ENCODE measurements around the gene TMEM187. TPM values are rescaled to one million over a fixed set of nuclear protein-coding genes. Genes with fewer than 3 reads are reported as not detected.

TMEM187 gene
- total RNA-seq, 1 donor from 2014 or later: 19.2 TPM

DNA sequence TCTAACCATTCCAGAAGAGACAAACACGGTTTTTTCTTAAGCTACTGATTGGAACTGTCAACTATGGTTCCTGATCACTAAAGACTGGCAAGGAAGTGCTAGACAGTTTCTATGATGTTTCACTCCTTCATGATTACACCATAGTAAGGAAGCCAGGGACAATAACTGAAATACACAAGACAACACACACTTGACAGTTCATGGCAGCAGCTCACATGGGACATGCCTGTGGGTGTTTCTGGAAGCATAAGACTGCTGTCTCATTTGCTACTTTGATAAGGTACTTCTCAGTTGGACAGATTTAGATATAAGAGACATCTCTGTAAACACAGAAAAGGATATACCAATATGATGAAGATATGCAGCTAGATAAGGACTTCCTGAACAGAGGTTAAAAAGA lies 55.4 kb downstream of the TMEM187 start:
- Mint-ChIP-seq H3K27ac (ENCODE audit: unreplicated experiment) (no peak overlapping the region), H3K9me3 (ENCODE audit: unreplicated experiment) (no peaks in the 10 kb centered on the region), H3K4me3 (ENCODE audit: unreplicated experiment) (no peak overlapping the region), H3K4me1 (ENCODE audit: unreplicated experiment) (peaks cover 3% of the 10 kb centered on the region), H3K27me3 (ENCODE audit: unreplicated experiment) (no peaks in the 10 kb centered on the region), H3K36me3 (ENCODE audit: unreplicated experiment) (peaks cover 12% of the 10 kb centered on the region)
- TF ChIP-seq, protein P1, sequence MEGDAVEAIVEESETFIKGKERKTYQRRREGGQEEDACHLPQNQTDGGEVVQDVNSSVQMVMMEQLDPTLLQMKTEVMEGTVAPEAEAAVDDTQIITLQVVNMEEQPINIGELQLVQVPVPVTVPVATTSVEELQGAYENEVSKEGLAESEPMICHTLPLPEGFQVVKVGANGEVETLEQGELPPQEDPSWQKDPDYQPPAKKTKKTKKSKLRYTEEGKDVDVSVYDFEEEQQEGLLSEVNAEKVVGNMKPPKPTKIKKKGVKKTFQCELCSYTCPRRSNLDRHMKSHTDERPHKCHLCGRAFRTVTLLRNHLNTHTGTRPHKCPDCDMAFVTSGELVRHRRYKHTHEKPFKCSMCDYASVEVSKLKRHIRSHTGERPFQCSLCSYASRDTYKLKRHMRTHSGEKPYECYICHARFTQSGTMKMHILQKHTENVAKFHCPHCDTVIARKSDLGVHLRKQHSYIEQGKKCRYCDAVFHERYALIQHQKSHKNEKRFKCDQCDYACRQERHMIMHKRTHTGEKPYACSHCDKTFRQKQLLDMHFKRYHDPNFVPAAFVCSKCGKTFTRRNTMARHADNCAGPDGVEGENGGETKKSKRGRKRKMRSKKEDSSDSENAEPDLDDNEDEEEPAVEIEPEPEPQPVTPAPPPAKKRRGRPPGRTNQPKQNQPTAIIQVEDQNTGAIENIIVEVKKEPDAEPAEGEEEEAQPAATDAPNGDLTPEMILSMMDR (IDR thresholded peaks at IDR 0.05): no peak
- no peak for DNase-seq (ENCODE audit: extremely low spot score, unreplicated experiment)

GRCh38 chrX:154028502-154029184 lies 56.1 kb downstream of the TMEM187 start:
- peak overlapping the region; percentile 78 for H3K27ac Mint-ChIP-seq (ENCODE audit: unreplicated experiment)
- TF ChIP-seq, protein P1 (IDR thresholded peaks at IDR 0.05): no peak
- H3K4me1 Mint-ChIP-seq (ENCODE audit: unreplicated experiment): peaks cover 3% of the 10 kb centered on the region
- no peaks in the 10 kb centered on the region for H3K27me3 Mint-ChIP-seq (ENCODE audit: unreplicated experiment)
- H3K9me3 Mint-ChIP-seq (ENCODE audit: unreplicated experiment): no peaks in the 10 kb centered on the region
- peaks cover 12% of the 10 kb centered on the region for H3K36me3 Mint-ChIP-seq (ENCODE audit: unreplicated experiment)
- H3K4me3 Mint-ChIP-seq (ENCODE audit: unreplicated experiment): no peak overlapping the region
- no peak for DNase-seq (ENCODE audit: extremely low spot score, unreplicated experiment)

- Mint-ChIP-seq H3K36me3 (ENCODE audit: unreplicated experiment) (peaks cover 12% of the 10 kb centered on the region), H3K27me3 (ENCODE audit: unreplicated experiment) (no peaks in the 10 kb centered on the region), H3K27ac (ENCODE audit: unreplicated experiment) (peak overlapping the region; percentile 34), H3K4me1 (ENCODE audit: unreplicated experiment) (peaks cover 3% of the 10 kb centered on the region), H3K4me3 (ENCODE audit: unreplicated experiment) (no peak overlapping the region), H3K9me3 (ENCODE audit: unreplicated experiment) (no peaks in the 10 kb centered on the region)
- DNase-seq (ENCODE audit: extremely low spot score, unreplicated experiment): no peak
- TF ChIP-seq, protein P1 (IDR thresholded peaks at IDR 0.05): no peak
Observed at GRCh38 chrX:154029439-154029838, 56.9 kb downstream of the TMEM187 start.

- Mint-ChIP-seq H3K9me3 (ENCODE audit: unreplicated experiment) (no peaks in the 10 kb centered on the region), H3K27ac (ENCODE audit: unreplicated experiment) (no peak overlapping the region), H3K4me3 (ENCODE audit: unreplicated experiment) (no peak overlapping the region), H3K4me1 (ENCODE audit: unreplicated experiment) (peaks cover 9% of the 10 kb centered on the region), H3K27me3 (ENCODE audit: unreplicated experiment) (no peaks in the 10 kb centered on the region), H3K36me3 (ENCODE audit: unreplicated experiment) (peaks cover 12% of the 10 kb centered on the region)
- TF ChIP-seq, protein P1 (IDR thresholded peaks at IDR 0.05): no peak
- DNase-seq (ENCODE audit: extremely low spot score, unreplicated experiment): no peak
Observed at GRCh38 chrX:154030266-154030665, 57.7 kb downstream of the TMEM187 start.

DNA sequence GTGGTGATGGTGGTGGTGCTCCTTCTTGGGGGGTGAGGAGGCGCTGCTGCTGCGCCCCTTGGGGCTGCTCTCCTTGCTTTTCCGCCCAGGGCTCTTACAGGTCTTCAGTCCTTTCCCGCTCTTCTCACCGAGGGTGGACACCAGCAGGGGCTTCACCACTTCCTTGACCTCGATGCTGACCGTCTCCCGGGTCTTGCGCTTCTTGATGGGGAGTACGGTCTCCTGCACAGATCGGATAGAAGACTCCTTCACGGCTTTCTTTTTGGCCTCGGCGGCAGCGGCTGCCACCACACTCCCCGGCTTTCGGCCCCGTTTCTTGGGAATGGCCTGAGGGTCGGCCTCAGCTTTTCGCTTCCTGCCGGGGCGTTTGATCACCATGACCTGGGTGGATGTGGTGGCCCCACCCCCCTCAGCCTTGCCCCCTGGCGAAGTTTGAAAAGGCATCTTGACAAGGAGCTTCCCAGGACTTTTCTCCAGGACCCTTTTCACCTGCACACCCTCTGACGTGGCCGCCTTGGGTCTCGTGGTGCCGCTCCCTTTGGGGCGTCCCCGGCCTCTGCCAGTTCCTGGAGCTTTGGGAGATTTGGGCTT lies 58.3 kb downstream of the TMEM187 start:
- Mint-ChIP-seq H3K27ac (ENCODE audit: unreplicated experiment) (no peak overlapping the region), H3K36me3 (ENCODE audit: unreplicated experiment) (peaks cover 12% of the 10 kb centered on the region), H3K9me3 (ENCODE audit: unreplicated experiment) (no peaks in the 10 kb centered on the region), H3K4me1 (ENCODE audit: unreplicated experiment) (peaks cover 10% of the 10 kb centered on the region), H3K4me3 (ENCODE audit: unreplicated experiment) (no peak overlapping the region), H3K27me3 (ENCODE audit: unreplicated experiment) (no peaks in the 10 kb centered on the region)
- TF ChIP-seq, protein P1 (IDR thresholded peaks at IDR 0.05): no peak
- DNase-seq (ENCODE audit: extremely low spot score, unreplicated experiment): no peak

All from osteocyte (in vitro differentiated cells).